Mammary epithelial cell (primary cell): ENCODE data around the gene MFSD6.

Experiments
- CTCF ChIP-seq, 2 donors: IDR thresholded peaks in 1 of 2; conservative IDR thresholded peaks in 1 of 2; 2 replicates each; pipeline ENCODE4 v1.5.1; 2011 to 2012; ENCODE audit warnings: inconsistent platforms in 2 of 2, low read length in 2 of 2, mild to moderate bottlenecking in 2 of 2, control low read depth in 1 of 2, low read depth in 1 of 2; ENCODE audit not compliant: insufficient read depth in 1 of 2; ENCODE audit errors: extremely low read depth in 1 of 2
- EZH2 ChIP-seq: IDR thresholded peaks from 2 replicates; pipeline ENCODE4 v1.6.1; 2012; ENCODE audit warnings: low read length, inconsistent platforms, borderline replicate concordance

DNA sequence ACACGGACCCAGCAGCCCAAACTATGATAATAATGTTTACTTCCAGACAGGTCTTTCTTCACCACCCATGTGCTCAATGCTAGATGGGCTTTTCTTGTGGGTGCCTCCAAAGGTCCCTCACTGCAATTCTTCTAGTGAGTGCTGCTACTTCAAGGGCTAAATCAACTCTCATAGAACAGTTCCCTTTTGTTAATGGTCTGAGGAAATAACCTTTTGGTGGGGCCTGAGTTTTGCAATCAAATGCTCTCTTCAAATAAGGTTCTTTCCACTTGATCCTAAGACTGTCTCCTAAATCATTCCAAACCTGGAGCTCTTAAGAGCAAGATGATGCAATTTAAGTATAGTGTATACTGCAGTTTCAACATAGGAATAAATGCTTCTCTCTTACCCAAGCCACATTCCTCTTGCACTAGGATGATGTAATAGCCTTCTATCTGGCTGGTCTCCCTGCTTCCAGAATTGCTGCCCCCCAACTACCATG lies 120.4 kb downstream of the MFSD6 start:
- TF ChIP-seq CTCF (conservative IDR thresholded peaks at IDR 0.05 in 1 of 2, IDR thresholded peaks at IDR 0.05 in 1 of 2; ENCODE audit: extremely low read depth in 1 of 2, insufficient read depth in 1 of 2, low read depth in 1 of 2, low read length in 2 of 2) (no peak), EZH2 (no peak)
